AG04450 (cell line): Measurements from ENCODE around the gene TBCD. TPM values are rescaled to one million over a fixed set of nuclear protein-coding genes. Genes with fewer than 3 reads are reported as not detected.

ENCODE experiments used
- CTCF ChIA-PET: fragments of 300-600, 350-600 bp; formaldehyde crosslinking; extraction: SDS; loops from one replicate; lab custom pipeline; 2022; ENCODE audit warnings: antibody characterized with exemption, inconsistent platforms; lab: Charles Lee
- POLR2A ChIA-PET: fragments of 350-600 bp; formaldehyde crosslinking; extraction: SDS; loops from one replicate; lab custom pipeline; 2021; ENCODE audit warnings: antibody characterized with exemption, inconsistent platforms; lab: Yijun Ruan, JAX
- DNase-seq: peaks from one replicate; pipeline ENCODE4 v3.0.0-alpha.2; 2011; ENCODE audit warnings: low read depth, low spot score
- H3K27ac ChIP-seq: one replicate; pipeline ENCODE4 v1.5.1; 2012; ENCODE audit warnings: low read depth, low read length, control low read depth
- H3K27me3 ChIP-seq: one replicate; pipeline ENCODE4 v1.6.0; 2012; ENCODE audit warnings: low read length; ENCODE audit not compliant: control insufficient read depth, insufficient read depth
- H3K4me3 ChIP-seq: 2 replicates; pipeline ENCODE4 v1.5.1; 2011; ENCODE audit warnings: mild to moderate bottlenecking, low read depth, low read length, control low read depth
- H3K9me3 ChIP-seq: 2 replicates; pipeline ENCODE4 v1.5.1; 2012; ENCODE audit warnings: low read length; ENCODE audit not compliant: control insufficient read depth, insufficient read depth
- polyA plus RNA-seq: library from polyadenylated mRNA; depleted of rRNA; stranded (reverse); fragments of >200 nt; gene quantifications from 2 replicates; pipeline ENCODE4 v1.2.3, GENCODE V29; 2011
- TF ChIP-seq, protein P1 (sequence below): IDR thresholded peaks from 2 replicates; pipeline ENCODE4 v1.5.1; 2011; ENCODE audit warnings: low read depth, low read length, control low read depth, inconsistent platforms

Gene TBCD
- polyA plus RNA-seq, 1 experiment, result 28.5 TPM

DNA sequence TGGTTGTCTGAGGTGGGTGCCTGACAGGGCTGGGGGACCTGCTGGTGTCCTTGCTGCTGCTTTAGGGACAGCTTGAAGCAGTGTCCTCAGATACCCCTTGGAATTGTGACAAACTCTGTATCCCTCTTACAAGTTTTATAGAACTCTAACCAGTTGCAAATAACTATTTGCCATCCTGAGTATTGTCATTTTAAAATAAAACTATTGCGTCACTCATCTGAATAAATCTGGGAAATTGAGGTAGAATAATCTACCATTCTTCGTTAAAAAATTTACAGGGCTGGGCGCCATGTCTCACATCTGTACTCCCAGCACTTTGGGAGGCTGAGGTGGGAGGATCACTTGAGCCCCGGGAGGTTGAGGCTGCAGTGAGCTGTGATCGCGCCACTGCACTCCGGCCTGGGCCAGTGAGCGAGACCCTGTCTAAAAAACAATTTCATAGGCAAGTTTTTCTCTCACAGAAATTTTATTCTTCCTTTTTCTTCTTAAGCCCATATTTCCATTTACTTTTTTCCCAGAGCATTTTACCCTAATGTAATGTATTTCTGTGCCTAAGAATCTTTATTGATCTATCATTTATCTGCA, 73.8 kb downstream of the TBCD start:
- Histone ChIP-seq H3K9me3 (peaks cover 3% of the 10 kb centered on the region; the same call in 1 of the 2 replicates), H3K27me3 (no peaks in the 10 kb centered on the region), H3K27ac (no peak overlapping the region), H3K4me3 (no peak overlapping the region)
- DNase-seq, result no peak
- CTCF ChIA-PET, result no interaction called here
- TF ChIP-seq, protein P1, sequence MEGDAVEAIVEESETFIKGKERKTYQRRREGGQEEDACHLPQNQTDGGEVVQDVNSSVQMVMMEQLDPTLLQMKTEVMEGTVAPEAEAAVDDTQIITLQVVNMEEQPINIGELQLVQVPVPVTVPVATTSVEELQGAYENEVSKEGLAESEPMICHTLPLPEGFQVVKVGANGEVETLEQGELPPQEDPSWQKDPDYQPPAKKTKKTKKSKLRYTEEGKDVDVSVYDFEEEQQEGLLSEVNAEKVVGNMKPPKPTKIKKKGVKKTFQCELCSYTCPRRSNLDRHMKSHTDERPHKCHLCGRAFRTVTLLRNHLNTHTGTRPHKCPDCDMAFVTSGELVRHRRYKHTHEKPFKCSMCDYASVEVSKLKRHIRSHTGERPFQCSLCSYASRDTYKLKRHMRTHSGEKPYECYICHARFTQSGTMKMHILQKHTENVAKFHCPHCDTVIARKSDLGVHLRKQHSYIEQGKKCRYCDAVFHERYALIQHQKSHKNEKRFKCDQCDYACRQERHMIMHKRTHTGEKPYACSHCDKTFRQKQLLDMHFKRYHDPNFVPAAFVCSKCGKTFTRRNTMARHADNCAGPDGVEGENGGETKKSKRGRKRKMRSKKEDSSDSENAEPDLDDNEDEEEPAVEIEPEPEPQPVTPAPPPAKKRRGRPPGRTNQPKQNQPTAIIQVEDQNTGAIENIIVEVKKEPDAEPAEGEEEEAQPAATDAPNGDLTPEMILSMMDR, result no peak
- POLR2A ChIA-PET, result no interaction called here

DNA sequence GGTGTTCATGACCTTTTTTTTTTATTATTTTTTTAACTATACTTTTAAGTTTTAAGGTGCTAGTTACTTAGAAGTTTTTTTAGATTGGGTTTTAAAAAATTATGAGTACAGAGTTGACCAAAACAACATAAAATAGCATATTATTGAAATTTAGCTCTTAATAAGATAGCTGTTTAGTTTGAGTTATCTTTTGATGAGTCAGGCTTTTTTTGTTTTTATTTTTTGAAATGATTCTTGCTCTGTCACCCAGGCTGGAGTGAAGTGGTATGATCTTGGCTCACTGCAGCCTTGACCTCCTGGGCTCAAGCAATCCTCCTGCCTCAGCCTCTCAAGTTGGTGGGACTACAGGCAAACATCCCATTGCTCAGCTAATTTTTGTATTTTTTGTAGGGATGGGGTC, 74.3 kb downstream of the TBCD start:
- ChIA-PET CTCF (no interaction called here), POLR2A (interaction anchor here (0.5 kb wide), 1 partner anchor 9 kb away, joined by 3 read pairs; no protein-coding TSS in a partner anchor)
- H3K27me3 ChIP-seq, result no peaks in the 10 kb centered on the region
- TF ChIP-seq, protein P1, result no peak
- no peak for DNase-seq
- H3K9me3 ChIP-seq, result no peaks in the 10 kb centered on the region; the same call in 1 of the 2 replicates
- H3K4me3 ChIP-seq, result no peak overlapping the region
- H3K27ac ChIP-seq, result no peak overlapping the region

DNA sequence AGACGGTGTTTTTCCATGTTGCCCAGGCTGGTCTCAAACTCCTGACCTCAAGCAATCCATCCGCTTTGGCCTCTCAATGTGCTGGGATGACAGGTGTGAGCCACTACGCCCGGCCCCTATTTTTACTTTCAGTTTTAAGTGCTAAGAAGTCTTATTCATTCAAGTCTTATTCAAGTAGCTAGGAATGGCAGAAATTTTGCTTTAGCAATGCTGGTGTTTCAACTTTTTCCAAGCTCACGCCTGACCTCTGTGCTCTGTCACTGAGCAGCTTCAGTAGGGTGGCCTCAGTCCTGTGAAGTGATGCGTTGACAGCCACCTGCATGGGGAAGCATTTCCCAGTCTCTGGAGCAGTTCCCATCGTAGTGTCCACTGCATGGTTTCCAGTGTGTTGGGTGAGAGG, 75.1 kb downstream of the TBCD start:
- H3K27me3 ChIP-seq, result no peaks in the 10 kb centered on the region
- ChIA-PET CTCF (no interaction called here), POLR2A (interaction anchor here (0.5 kb wide), 1 partner anchor 8 kb away, joined by 3 read pairs; no protein-coding TSS in a partner anchor)
- no peak overlapping the region for H3K4me3 ChIP-seq
- TF ChIP-seq, protein P1, result no peak
- DNase-seq, result no peak
- H3K9me3 ChIP-seq, result no peaks in the 10 kb centered on the region; the same call in 1 of the 2 replicates
- no peak overlapping the region for H3K27ac ChIP-seq

DNA sequence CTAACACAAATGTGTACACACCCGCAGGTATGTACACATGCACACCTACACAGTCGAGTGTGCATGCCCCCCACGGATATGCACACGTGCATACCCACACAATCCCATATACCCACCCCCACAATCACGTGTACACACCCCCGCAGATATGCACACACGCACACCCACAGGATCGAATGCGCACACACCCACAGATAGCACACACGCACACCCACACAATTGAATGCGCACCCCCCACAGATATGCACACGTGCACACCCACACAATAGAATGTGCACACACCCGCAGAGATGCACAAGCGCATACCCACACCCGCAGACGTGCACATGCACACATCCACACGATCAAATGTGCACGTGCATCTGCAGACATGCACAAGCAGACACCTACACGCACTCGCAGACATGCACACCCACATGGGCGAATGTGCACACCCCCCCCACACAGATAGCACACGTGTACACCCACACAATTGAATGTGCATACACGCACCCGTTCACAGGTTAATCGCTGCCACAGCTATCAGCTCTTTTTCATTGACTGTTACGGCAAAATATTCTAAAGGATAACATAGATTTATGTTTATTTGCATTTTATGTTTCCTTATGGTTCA, 77.1 kb downstream of the TBCD start:
- DNase-seq, result no peak
- H3K27ac ChIP-seq, result no peak overlapping the region
- no peaks in the 10 kb centered on the region for H3K27me3 ChIP-seq
- TF ChIP-seq, protein P1, result no peak
- no peak overlapping the region for H3K4me3 ChIP-seq
- H3K9me3 ChIP-seq, result no peaks in the 10 kb centered on the region; the same call in 1 of the 2 replicates
- CTCF ChIA-PET, result no interaction called here
- POLR2A ChIA-PET, result no interaction called here

DNA sequence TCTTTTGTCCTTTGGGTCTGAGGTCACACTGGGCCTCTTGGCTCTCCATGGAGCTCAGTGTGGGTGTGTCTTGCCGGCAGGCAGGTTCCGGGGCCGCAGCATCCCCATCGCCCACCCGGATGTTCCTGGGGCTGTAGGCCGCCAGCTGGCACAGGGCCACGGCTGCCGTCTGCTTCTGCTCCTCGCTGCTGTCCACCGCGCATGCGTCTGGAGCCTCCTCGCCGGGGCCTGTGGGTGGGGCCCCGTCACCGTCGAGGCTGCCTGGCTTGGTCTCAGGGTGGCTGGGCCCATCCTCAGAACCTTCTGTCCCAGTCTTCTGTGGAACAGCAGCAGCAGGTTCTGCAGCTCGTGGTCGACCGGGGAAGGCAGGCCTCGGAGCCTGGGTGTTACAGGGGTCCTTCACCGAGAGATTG, 78.4 kb downstream of the TBCD start:
- ChIA-PET POLR2A (no interaction called here), CTCF (no interaction called here)
- no peak for DNase-seq
- TF ChIP-seq, protein P1, result no peak
- Histone ChIP-seq H3K4me3 (no peak overlapping the region), H3K9me3 (no peaks in the 10 kb centered on the region; the same call in 1 of the 2 replicates), H3K27me3 (no peaks in the 10 kb centered on the region), H3K27ac (no peak overlapping the region)
